GM21619 (cell line): Measurements from ENCODE around the gene TNFRSF1A.

ENCODE experiments used
- ATAC-seq: cut with Tn5 transposase; IDR thresholded peaks from one replicate; pipeline ENCODE4 v1.9.1; 2021; ENCODE audit not compliant: unreplicated experiment

TNFRSF1A gene

GRCh38 chr12:6324936-6325750 is 16.7 kb downstream of the TNFRSF1A start:
- ATAC-seq, result no peak

DNA sequence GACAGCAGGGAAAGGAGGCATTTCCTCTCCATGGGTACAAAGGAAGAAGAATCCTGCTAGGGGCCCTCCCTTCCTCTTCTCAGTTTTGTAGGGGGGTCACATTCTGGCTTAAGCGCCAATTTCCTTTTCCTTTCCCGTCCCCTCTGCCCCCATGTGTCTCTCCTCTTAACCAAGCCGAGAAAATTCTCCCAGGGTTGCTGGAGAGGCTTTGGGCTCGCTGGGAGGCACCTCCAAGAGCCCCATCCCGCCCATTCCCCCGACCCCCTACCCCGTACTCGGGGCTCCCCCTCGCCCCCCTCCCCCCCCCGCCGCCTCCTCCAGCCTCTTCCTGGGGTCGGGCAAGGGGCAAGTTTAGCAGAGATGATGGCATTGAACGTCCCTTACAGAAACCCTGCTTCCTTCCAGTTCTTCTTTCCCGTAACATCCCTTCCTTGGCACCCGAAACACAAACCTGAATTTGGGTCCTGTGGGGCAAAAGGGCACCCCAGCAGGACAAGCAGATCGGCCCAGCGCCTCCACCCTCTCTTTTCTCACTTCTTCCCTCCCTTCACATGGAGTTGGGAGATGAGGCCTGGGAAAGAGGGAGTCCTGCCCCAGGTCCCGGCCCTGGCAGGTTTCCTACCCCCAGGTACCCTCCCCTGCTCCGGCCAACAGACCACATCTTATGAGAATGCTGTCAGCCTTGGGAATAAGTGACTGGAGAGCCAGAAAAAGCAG is 17.7 kb downstream of the TNFRSF1A start:
- ATAC-seq, result peak; percentile 3

GRCh38 chr12:6323340-6323994 is 18.4 kb downstream of the TNFRSF1A start:
- peak; percentile 58 for ATAC-seq

DNA sequence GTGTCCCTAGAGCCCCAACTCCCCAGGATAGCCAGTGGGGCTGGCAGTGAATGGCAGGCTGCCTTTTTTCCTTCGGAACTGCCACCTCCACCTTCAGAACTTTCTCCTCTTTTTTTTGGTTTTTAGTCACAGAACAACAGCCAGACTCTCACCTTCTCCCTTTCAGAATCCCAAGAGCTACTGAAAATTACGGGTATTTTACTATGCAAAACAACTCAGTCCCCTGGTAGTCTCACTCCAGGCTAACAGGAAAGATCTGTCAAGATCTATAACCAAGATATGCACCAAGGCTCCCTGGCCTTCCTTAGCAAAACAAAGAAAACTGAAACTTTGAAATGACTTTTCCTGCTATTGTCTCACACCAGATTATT is 18.9 kb downstream of the TNFRSF1A start:
- peak; percentile 42 for ATAC-seq

- ATAC-seq, result no peak
Observed at GRCh38 chr12:6322352-6322751, 19.5 kb downstream of the TNFRSF1A start.

DNA sequence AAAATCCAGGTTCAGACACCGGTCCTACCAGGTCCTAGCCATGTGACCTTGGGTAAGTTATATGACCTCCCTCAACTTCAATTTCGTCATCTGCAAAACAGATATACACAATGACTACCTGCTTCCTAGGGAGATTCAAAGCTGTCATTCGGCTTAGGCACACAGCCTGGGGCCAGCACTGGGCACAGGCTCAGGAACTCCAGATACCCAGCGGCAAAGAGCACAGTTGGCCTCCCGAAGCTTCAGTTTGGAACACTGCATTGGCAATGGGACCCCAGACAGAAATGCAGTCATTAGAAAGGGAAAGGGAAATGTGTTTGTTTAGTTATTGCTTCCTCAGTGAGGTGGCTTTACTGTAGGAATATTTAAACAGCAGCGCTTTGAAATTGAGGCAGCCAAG is 20.0 kb downstream of the TNFRSF1A start:
- ATAC-seq, result no peak

DNA sequence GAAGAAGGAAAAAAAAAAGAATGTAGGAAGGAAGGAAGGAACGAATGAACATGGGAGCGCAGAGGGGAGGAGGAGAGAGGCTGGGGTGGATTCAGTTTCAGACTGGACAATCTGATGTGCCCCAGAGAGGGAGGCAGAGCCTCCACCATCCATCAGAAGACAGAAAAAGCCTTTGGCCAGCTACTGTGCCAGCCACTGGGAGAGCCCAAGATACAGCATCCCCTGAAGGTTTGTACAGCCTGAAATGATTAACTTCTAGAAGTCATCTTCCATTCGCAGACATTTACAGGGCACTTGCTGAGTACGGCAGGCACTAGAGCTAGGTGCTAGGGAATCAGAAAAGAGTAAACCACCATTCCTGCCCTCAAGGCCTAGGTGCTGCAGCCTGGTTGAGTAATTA is 22.4 kb downstream of the TNFRSF1A start:
- ATAC-seq, result no peak

- ATAC-seq, result no peak
Observed at GRCh38 chr12:6318440-6318879, 23.4 kb downstream of the TNFRSF1A start.

DNA sequence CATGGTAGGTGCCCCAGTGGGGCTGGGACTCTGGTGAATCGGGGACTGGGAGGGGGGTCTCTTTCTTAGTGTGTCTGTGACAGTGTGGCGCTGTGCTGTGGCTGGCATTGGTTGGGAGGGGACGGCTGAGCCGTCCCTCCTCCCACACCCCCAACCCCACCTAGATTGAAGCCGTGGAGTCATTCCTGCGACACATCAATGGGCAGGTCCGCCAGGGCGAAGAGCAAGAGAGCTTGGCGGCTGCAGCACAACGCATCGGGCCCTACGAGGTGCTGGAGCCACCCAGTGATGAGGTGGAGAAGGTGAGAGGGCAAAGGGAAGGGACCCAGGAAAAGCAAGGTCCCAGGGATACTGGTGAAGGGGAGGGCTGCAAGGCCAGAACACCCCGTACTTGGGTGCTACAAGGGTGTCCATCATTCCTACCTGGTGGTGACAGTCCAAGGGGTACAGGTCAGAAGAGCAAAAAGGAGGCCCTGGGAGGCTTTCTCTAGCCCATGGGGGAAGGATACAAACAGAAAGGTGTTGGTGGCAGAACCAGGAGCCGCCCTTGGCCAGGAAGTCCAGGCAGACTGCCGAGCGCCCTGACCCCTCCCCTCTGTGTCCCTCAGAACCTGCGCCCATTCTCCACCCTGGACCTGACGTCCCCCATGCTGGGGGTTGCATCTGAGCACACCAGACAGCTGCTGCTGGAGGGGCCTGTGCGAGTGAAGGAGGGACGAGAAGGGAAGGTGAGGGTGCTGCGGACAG is 24.0 kb downstream of the TNFRSF1A start:
- ATAC-seq, result no peak

DNA sequence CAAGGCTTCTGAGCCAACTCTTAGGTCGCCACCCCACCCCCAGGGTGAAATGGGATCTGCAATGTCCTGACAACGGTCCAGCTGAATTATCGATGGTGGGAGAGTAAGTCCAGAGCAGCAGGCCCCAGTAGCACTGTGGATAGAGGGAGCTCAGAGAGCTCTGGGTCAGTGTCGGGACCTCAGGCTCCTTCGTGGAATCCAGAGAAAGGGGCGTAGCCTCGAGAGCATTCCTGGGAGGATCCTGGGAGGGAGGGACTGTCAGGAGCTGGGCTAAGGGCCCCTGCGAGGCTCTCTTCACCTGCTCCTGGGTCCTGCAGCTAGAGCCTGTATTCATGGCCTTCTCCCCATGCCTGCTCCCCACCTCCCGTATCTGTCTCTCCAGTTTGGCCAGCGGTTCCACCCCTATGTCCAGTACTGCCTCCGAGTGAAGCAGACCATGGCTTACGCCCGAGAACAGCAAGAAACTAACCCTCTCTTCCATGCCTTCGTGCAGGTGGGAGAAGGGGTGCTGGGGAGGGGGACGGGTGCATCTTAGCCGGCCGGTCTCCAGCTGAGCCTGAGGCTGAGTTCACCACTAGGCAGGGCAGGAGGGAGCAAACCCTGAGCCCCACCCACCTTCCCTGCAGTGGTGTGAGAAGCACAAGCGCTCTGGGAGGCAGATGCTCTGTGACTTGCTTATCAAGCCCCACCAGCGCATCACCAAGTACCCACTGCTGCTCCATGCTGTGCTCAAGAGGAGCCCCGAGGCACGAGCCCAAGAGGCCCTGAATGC is 24.8 kb downstream of the TNFRSF1A start:
- no peak for ATAC-seq

GRCh38 chr12:6315704-6316597 is 25.9 kb downstream of the TNFRSF1A start:
- no peak for ATAC-seq

DNA sequence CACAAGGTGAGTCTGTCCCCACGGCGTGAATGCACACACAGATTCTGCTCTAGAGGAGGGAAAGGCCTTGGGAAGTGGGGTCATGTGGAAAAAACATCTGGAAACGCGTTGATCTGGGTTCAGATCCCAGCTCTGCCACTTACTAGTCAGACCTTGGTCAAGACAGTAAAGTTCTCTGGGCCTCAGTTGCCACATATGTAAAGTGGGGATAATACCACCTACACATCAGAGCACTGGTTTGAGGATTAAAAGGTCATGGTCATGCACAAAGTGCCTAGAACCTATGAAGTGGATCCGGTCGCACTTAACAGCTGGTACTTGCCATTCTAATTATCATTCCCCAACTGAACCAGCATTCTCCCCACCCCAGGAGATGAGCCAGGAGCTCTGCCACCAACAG is 26.7 kb downstream of the TNFRSF1A start:
- no peak for ATAC-seq

- no peak for ATAC-seq
Observed at GRCh38 chr12:6314776-6315175, 27.1 kb downstream of the TNFRSF1A start.

DNA sequence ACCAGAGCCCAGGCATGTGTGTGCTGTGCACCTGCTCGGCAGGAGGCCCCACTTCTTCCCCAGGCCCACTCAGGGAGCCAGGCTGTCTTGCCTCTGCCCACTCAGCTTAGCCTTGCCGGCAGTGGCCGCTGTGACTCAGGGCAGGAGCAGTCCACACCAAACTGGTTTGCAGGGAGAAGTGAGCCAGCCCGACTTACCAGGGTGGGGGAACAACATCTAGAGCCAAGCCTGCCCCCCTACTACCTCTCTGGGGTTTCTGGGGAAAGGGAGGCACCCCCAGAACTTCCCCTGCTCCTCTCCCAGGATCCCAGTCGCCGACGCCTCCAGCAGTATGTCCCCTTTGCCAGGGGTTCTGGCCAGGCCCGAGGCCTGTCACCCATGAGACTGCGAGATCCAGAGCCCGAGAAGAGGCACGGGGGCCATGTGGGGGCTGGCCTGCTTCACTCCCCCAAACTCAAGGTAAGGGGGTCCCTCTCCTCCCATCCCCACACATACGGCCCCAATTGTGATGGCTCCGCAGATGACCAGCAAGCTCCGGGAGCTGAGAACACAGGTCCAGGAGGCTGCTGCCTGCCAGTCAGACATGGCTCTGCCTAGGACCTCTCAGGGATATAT is 28.4 kb downstream of the TNFRSF1A start:
- peak; percentile 2 for ATAC-seq

GRCh38 chr12:6312529-6313325 is 29.1 kb downstream of the TNFRSF1A start:
- ATAC-seq, result peak; percentile 54

GRCh38 chr12:6311822-6312528 is 29.9 kb downstream of the TNFRSF1A start:
- no peak for ATAC-seq

GRCh38 chr12:6310771-6311610 is 30.9 kb downstream of the TNFRSF1A start:
- no peak for ATAC-seq
